ENCODE measurements around the gene NIPAL4.

- TF ChIP-seq, protein P1, sequence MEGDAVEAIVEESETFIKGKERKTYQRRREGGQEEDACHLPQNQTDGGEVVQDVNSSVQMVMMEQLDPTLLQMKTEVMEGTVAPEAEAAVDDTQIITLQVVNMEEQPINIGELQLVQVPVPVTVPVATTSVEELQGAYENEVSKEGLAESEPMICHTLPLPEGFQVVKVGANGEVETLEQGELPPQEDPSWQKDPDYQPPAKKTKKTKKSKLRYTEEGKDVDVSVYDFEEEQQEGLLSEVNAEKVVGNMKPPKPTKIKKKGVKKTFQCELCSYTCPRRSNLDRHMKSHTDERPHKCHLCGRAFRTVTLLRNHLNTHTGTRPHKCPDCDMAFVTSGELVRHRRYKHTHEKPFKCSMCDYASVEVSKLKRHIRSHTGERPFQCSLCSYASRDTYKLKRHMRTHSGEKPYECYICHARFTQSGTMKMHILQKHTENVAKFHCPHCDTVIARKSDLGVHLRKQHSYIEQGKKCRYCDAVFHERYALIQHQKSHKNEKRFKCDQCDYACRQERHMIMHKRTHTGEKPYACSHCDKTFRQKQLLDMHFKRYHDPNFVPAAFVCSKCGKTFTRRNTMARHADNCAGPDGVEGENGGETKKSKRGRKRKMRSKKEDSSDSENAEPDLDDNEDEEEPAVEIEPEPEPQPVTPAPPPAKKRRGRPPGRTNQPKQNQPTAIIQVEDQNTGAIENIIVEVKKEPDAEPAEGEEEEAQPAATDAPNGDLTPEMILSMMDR (conservative IDR thresholded peaks at IDR 0.05): no peak
- TF ChIP-seq ZFX (IDR thresholded peaks at IDR 0.05): no peak
Observed at GRCh38 chr5:157510682-157511081, 50.7 kb downstream of the NIPAL4 start.
